HL-60 (cell line): Measurements from ENCODE around the gene GPAT2.
A peak's percentile ranks its signal among the peaks of the same experiment; 100 is the strongest.
"Not testable (repeated sequence)": the region's sequence is repeated elsewhere in the genome, so short reads cannot be mapped to it uniquely, and the experiment has no call there.

Experiments
- DNase-seq, 2 experiments: peaks; one replicate each; pipeline ENCODE4 v3.0.0-alpha.2; 2010 to 2020; ENCODE audit warnings: low read depth in 1 of 2, low spot score in 1 of 2
- H3K27ac ChIP-seq: fragments of 250-450 bp; sonication (Bioruptor Pico); replicated peaks from 2 replicates; pipeline ENCODE4 v1.5.1; 2020; ENCODE audit warnings: mild to moderate bottlenecking, moderate library complexity
- H3K27me3 ChIP-seq: fragments of 250-450 bp; sonication (Bioruptor Pico); 2 replicates; pipeline ENCODE4 v1.5.1; 2021; ENCODE audit warnings: mild to moderate bottlenecking, moderate library complexity; ENCODE audit not compliant: insufficient read depth, poor library complexity, severe bottlenecking
- H3K4me3 ChIP-seq: replicated peaks from 2 replicates; pipeline ENCODE4 v1.5.1; 2011; ENCODE audit warnings: mild to moderate bottlenecking, control low read depth, low read length; ENCODE audit not compliant: insufficient read depth
- GABPA ChIP-seq: IDR thresholded peaks from 2 replicates; pipeline ENCODE4 v1.6.1; 2012; ENCODE audit warnings: low read depth
- POLR2AphosphoS5 ChIP-seq: IDR thresholded peaks from 2 replicates; pipeline ENCODE4 v1.6.1; 2012; ENCODE audit warnings: low read depth
- SPI1 ChIP-seq: IDR thresholded peaks from 2 replicates; pipeline ENCODE4 v1.6.1; 2012; ENCODE audit warnings: low read depth, mild to moderate bottlenecking, borderline replicate concordance
- TF ChIP-seq, protein P1 (sequence below): IDR thresholded peaks from one replicate; pipeline ENCODE4 v1.5.1; 2011; ENCODE audit warnings: low read length, control low read depth, inconsistent platforms; ENCODE audit not compliant: insufficient read depth
- TF ChIP-seq, protein P2 (sequence below): IDR thresholded peaks from 2 replicates; pipeline ENCODE4 v1.6.1; 2012; ENCODE audit warnings: low read depth; ENCODE audit not compliant: insufficient replicate concordance

Gene GPAT2

DNA sequence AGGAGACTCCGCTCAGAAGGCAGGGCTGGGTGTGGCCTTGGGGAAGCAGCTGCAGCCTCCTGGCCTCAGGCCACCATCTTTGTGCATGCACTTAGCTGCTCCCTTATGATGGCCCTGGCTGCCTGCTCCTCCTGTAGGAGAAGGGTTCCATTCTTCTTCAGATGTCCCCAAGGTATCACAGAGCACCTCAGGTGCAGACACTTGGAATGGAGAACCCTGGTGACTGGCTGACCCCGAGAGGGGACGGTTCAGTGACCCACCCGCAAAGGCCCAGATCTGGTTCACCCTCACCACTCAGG lies 9.6 kb downstream of the GPAT2 start:
- no peak for DNase-seq
- Histone ChIP-seq H3K27me3 (no peaks in the 10 kb centered on the region), H3K27ac (no peak overlapping the region), H3K4me3 (no peak overlapping the region)
- TF ChIP-seq POLR2AphosphoS5 = no peak
- TF ChIP-seq, protein P1, sequence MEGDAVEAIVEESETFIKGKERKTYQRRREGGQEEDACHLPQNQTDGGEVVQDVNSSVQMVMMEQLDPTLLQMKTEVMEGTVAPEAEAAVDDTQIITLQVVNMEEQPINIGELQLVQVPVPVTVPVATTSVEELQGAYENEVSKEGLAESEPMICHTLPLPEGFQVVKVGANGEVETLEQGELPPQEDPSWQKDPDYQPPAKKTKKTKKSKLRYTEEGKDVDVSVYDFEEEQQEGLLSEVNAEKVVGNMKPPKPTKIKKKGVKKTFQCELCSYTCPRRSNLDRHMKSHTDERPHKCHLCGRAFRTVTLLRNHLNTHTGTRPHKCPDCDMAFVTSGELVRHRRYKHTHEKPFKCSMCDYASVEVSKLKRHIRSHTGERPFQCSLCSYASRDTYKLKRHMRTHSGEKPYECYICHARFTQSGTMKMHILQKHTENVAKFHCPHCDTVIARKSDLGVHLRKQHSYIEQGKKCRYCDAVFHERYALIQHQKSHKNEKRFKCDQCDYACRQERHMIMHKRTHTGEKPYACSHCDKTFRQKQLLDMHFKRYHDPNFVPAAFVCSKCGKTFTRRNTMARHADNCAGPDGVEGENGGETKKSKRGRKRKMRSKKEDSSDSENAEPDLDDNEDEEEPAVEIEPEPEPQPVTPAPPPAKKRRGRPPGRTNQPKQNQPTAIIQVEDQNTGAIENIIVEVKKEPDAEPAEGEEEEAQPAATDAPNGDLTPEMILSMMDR = no peak
- TF ChIP-seq SPI1 = no peak
- TF ChIP-seq, protein P2, sequence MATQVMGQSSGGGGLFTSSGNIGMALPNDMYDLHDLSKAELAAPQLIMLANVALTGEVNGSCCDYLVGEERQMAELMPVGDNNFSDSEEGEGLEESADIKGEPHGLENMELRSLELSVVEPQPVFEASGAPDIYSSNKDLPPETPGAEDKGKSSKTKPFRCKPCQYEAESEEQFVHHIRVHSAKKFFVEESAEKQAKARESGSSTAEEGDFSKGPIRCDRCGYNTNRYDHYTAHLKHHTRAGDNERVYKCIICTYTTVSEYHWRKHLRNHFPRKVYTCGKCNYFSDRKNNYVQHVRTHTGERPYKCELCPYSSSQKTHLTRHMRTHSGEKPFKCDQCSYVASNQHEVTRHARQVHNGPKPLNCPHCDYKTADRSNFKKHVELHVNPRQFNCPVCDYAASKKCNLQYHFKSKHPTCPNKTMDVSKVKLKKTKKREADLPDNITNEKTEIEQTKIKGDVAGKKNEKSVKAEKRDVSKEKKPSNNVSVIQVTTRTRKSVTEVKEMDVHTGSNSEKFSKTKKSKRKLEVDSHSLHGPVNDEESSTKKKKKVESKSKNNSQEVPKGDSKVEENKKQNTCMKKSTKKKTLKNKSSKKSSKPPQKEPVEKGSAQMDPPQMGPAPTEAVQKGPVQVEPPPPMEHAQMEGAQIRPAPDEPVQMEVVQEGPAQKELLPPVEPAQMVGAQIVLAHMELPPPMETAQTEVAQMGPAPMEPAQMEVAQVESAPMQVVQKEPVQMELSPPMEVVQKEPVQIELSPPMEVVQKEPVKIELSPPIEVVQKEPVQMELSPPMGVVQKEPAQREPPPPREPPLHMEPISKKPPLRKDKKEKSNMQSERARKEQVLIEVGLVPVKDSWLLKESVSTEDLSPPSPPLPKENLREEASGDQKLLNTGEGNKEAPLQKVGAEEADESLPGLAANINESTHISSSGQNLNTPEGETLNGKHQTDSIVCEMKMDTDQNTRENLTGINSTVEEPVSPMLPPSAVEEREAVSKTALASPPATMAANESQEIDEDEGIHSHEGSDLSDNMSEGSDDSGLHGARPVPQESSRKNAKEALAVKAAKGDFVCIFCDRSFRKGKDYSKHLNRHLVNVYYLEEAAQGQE = no peak
- TF ChIP-seq GABPA = no peak

DNA sequence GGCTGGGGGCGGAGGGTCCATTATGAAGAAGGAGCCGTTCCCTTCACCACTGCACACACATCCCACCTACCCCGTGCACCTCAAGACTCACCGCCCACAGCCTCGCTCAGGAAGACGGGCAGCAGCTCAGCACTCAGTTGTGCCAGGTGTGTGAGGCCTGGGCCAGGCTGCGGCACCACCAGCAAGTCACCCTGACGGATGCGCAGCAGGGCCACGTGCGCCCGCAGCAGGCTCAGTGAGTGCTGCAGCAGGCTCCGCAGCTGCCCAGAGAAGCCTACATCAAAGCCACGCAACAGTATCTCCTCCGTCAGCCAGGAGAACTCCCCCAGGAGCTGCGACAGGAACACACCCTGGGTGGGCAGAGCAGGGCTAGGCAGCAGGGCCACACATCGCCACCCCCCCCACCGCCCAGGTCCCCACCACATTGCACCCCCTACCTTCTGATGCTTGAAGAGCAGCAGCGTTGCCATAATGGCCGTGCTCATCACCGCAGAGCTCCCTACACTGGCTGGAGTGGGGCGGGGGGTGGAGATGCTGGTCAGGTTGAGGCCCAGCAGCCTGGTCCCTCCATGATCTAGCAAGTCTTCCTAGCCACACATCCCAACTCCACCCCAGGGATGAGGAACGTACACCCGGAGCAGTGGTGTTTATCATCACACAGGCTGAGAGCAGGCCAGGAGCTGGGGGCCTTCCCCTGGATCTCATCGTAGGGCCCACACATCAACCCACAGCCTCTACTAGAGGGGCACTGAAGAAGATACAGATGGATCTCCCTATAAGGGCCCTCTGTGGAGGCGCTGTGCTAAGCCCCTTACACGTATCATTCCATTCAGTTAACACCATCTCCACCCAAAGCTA lies 10.2 kb downstream of the GPAT2 start:
- TF ChIP-seq, protein P1 = no peak
- no peaks in the 10 kb centered on the region for H3K27me3 ChIP-seq
- no peak overlapping the region for H3K27ac ChIP-seq
- no peak for DNase-seq
- H3K4me3 ChIP-seq = no peak overlapping the region

DNA sequence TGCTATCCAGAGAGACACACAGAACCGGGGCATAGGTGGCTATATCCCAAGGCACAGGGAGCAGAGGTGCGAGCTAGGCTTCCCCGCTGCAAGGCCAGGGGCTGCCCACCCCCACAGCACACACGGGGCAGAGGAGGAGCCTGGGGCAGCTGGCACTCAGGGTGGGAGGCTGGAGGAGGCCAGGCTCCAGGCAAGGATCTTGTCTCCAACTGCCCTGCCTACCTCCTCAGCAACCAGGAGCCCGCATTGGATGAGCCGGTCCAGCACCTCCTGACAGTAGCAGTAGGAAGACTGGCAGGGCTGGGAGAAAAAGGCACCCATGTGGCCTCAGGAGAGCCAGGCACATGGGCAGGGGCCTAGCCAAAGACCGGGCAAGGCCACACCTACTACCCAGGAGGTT lies 11.0 kb downstream of the GPAT2 start:
- not testable (repeated sequence) for H3K27me3 ChIP-seq, H3K4me3 ChIP-seq, DNase-seq, H3K27ac ChIP-seq

DNA sequence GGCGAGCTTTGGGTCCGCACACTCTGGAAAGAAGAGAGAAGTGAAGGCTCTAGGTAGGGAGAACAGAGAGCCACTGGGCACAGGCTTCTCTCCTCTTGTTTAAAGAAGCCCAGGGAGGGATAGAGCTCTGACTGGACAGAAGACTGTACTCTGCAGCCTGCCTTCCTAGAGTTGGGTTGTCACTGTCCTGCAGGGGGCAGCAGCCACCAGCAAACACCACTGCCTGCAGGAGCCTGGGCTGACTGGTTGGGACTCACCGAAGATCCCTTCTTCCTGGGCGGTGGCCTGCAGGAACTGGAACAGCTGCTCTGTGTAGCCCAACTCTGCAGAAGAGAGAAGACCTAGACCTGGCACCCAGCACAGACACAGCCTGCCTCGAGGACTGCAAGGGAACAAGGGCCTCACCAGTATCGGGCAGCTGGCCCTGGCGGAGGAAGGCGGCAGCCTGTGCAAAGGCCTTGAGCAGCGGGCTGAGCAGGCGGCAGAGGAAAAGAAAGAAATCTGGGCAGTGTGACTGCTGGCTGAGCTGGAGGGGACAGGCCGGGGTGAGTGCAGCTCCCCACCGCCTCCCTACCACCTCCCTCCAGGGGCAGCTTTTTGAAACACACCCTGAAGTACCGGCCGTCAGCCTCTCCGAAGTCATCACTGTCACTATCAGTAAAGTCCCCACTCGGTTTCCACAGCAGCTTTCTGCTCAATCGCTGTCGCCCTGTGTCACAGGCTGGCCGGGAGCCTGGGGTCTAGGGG lies 11.8 kb downstream of the GPAT2 start:
- peak; percentile 50 to 78 for DNase-seq
- not testable (repeated sequence) for H3K27ac ChIP-seq, H3K27me3 ChIP-seq, H3K4me3 ChIP-seq
- TF ChIP-seq, protein P1 = peak; percentile 65

DNA sequence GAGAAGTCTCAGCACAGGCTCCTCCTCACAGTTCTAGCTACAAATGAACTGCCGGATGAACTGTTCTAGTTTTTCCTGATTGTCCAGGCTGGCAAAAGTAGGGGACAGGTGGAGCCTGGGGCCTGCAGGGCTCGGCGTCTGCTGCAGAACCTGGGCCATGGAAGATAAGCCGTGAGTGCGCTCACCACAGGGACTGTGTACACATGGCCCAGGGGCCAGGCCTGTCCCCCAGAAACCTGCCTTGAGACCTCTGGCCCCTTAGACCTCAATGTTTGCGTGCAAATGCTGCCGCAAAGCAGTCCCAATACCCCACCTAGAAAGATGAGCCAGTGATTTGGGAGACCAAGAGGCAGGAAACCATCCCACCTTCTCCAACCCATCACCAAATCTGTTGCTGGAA lies 12.6 kb downstream of the GPAT2 start:
- H3K27me3 ChIP-seq, H3K4me3 ChIP-seq, H3K27ac ChIP-seq, DNase-seq: not testable (repeated sequence)

DNA sequence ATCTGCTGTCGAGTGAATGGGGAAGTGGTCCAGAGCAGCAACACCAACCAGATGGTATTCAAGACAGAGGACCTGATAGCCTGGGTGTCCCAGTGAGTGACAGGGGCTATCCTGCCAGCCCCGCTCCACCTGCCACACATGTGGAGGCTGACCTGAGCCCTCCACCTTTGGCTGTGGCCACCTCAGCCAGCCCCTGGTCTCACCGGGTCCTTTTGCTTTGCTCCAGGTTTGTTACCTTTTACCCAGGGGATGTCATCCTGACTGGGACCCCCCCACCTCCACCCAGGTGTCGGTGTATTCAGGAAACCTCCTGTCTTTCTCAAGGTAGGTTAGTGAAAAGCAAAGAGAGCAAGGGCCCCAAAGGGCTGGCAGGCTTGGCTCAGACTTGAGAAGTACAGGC lies 13.6 kb downstream of the GPAT2 start:
- not testable (repeated sequence) for H3K27ac ChIP-seq, DNase-seq, H3K27me3 ChIP-seq, H3K4me3 ChIP-seq

DNA sequence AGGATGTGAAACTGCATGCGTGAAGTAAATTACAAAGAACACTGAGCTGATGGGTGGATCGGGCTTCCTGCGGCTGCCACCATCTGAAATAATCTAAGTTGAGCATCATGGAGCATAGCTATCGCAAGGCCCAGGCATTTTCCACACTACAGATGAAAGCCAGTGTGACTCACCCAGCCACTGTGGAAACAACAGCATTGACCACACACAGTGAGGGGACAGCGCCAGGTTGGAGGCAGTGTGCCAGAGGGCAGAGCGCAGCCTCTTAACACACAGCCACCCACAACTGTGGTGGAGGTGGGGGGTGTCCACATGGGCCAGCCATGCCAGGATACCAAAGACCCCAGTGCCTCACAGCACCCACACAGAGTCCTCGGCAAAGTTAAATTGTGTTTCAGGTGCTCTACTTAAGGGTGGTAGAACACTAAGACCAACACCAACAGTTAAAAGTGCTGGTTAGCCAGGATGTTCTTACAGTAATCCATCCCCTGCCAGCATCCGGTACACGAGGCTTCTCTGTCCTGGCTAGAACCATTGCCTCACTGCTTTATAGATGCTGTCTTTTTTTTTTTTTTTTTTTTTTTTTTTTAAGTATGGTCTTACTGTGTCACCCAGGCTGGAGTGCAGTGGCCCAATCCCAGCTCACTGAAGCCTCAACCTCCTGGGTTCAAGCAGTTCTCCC lies 14.7 kb downstream of the GPAT2 start:
- not testable (repeated sequence) for H3K4me3 ChIP-seq, H3K27ac ChIP-seq, DNase-seq, H3K27me3 ChIP-seq

DNA sequence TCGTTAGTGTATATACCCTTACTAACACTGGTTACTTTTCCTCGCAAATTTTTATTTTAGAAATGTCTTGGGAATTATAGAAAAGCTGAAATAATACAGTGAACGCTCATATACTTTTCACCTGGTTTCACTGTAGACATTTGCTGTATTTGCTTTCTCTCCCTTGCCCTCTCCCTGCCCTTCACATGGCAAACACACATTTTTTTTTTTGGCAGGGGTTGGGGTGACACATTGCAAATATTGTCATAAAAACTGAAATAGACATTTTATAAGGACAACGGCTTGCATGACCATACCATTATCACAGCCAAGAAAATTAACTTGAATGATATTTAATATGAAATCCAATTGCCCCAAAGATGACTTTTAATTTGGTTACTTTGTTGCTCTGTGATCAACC lies 18.4 kb downstream of the GPAT2 start:
- H3K27me3 ChIP-seq, DNase-seq, H3K27ac ChIP-seq, H3K4me3 ChIP-seq: not testable (repeated sequence)

DNA sequence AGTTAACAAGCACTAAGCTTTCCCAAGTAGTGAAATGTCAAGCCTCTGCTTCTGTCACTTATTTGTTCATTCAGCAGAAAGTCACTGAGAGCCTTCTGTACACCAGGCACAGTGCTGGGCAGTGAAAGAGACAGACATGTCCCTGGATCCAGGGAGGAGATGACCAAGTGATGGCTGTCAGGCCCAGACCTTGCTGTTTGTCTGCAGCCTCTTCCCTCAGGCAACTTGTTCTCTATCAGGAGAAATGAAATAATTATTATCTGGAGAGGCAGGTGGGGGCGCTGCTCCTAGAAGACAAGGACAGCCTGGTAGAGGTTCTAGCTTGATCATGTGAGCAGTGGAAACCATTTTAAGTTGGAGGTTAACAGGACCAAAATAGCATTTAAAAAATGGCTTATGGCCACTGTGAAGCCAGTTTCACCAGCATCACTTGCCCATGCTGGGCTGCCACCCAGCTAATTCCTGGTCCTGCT lies 21.9 kb downstream of the GPAT2 start:
- not testable (repeated sequence) for H3K27ac ChIP-seq, DNase-seq, H3K27me3 ChIP-seq, H3K4me3 ChIP-seq
